GM19025 (cell line): ENCODE data around the gene CCL17.
"Not testable (repeated sequence)": the region's sequence is repeated elsewhere in the genome, so short reads cannot be mapped to it uniquely, and the experiment has no call there.

Experiments
- ATAC-seq: cut with Tn5 transposase; IDR thresholded peaks from one replicate; pipeline ENCODE4 v1.9.1; 2021; ENCODE audit warnings: mild to moderate bottlenecking, low read depth, moderate library complexity; ENCODE audit not compliant: unreplicated experiment

Gene CCL17

GRCh38 chr16:57427307-57427706, 22.7 kb downstream of the CCL17 start:
- no peak for ATAC-seq

DNA sequence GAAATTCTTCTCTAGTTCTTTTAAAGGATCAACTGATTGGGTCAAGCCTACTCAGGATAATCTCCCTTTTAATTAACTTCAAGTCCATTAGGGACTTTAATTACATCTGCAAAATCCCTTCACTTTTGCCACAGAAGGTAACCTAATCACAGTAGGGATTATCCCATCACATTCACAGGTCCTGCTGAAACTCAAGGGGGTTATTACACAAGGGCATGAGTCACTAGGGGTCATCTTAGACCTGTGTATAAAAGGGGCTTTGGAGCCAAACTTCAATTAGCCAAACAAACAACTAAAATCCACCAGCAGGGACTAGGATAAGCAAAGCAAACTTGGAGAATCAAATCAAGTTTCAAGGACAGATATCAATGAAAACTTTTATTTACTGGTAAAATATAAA, 23.3 kb downstream of the CCL17 start:
- no peak for ATAC-seq

- ATAC-seq, result no peak
Observed at GRCh38 chr16:57430955-57431354, 26.4 kb downstream of the CCL17 start.

GRCh38 chr16:57432505-57432904, 27.9 kb downstream of the CCL17 start:
- ATAC-seq, result no peak

DNA sequence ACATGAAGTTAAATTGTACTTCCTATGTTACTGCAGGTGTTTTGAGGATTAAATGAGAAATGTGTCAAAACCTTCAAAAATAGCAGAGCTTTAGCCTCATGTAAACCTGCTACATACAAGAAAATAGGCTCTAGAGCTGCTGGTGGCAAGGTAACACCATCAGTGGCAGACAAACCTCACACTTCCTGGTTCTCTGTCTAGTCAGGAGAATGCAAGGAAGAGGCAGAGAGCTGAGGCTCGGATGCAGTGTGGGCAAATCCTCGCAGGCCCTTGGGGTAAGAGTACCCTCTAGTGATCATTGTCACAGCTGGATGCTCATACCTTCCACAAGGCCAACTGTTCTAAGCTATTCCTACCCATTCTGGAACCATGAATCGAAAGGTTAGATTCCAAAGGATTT, 28.4 kb downstream of the CCL17 start:
- no peak for ATAC-seq

- ATAC-seq, result no peak
Observed at GRCh38 chr16:57434003-57434402, 29.4 kb downstream of the CCL17 start.

- no peak for ATAC-seq
Observed at GRCh38 chr16:57435838-57436237, 31.3 kb downstream of the CCL17 start.

DNA sequence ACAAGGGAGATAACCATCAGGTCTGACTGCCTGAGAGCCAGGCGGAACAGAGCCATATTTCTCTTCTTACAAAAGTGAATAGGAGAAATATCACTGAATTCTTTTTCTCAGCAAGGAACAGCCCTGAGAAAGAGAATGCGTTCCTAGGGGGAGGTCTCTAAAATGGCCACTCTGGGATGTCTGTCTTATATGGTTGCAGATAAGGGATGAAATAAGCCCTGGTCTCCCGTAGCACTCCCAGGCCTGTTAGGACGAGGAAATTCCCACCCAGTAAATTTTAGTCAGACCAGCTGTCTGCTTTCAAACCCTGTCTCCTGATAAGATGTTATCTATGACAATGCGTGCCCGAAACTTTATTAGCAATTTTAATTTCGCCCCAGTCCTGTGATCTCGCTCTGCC, 35.4 kb downstream of the CCL17 start:
- ATAC-seq, result not testable (repeated sequence)

- not testable (repeated sequence) for ATAC-seq
Observed at GRCh38 chr16:57440551-57440950, 36.0 kb downstream of the CCL17 start.

- no peak for ATAC-seq
Observed at GRCh38 chr16:57444711-57445110, 40.1 kb downstream of the CCL17 start.

DNA sequence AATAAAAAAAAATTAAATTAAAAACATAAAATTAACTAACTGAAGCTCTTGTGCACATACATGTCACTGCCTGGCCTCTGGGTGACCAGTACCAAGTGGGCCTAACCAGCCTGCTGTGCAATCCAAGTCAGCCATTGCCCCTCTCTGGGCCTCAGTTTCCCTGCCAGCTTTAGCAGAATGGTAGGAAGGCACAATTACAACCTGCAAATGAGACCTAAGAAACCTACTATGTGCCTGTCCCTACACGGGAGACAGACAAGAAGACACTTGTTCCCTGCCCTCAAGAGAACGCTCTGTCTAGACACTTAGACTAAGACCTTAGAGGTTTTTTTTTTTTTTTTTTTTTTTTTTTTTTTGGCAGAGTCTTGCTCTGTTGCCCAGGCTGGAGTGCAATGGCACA, 40.9 kb downstream of the CCL17 start:
- ATAC-seq, result no peak

DNA sequence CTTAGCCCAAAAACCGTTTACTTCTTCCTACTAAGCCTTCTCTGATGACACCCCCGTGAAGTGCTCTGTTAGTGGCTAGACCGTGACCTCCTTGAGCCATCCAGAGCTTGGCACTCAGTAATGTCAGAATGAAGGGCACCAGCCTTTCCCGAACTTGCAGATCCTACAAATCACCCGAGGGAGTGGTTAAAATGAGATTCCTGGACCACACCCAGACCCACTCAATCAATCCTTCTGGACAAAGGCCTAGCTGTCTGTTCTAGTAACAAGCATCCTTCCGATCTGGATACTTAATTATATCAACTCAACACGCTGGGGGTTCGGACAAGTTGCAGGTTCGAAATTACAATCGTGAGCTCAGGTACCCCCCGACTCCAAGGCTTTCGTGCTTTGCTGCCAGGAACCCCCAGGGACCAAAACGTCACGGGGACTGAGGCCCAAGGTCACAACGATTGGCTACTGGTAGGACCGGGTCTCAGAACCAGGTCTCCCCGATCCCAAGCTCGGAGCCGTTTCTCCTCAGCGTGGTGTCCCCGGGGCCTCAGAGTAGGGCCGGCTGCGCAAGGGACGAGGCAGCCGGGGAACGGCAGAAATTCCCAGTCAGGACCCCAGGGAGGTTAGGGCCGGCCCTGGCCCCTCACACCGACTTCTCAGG, 42.1 kb downstream of the CCL17 start:
- peak; percentile 22 for ATAC-seq

DNA sequence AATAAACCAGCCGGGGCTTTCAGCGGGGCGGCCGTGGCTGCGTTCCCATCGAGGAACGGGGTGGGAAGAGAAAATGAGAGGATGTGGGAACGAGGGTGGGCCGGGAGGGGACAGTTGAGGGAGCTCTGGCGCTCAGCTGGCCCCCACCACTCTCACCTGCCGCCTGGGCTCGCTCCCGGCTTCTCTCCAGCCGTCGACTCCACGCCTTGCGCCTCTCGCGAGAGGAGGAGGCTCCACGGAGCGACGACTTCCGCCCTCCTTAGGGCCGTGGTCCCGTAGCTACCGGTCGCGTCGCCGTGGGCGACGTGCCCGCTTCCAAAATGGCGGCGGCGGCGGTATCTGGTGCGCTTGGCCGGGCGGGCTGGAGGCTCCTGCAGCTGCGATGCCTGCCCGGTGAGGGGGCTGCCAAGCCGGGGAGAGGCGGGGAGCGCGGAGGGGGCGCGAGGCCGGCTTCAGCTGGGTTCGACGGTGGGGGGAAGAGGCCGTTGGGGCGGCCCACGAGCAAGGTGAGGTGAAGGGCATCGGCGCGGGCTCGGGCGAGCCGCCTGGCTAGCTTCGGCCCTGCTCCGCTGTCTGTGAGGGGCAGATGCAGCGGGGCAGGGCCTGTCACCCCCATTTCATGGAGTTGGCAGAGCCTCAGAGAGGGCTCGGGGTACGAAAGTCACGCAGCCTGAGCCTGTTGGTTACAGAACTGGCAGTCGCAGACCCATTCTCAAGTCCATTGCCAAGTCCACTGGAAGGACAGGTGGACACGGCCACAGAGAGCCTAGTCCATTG, 42.8 kb downstream of the CCL17 start, which contains the start of the genes CIAPIN1 and COQ9:
TSS of gene CIAPIN1 (minus strand) at position 200 of the 777 bp plus-strand sequence. CDS start 6,457 bp downstream, outside the sequence.
TSS of gene COQ9 (plus strand) at position 294 of the 777 bp plus-strand sequence. CDS start at position 321, 27 bp downstream.
- peak; percentile 99 for ATAC-seq

DNA sequence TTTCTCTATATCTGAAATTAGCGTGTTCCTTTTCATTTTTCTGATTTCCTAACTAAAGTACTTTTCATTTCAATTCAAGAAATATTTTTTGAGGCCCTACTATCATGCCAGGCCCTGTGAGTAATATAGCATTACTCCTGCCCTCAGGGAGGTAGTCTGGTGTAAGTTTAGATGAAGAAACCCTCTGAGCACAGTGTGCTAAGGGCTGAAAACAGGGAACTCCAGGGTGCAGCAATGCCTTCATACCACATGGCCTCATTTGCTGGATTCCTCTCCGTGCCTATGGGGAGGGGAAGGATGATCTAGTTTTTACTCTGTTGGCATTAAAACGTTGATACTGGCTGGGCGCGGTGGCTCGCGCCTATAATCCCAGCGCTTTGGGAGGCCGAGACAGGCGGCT, 47.5 kb downstream of the CCL17 start:
- ATAC-seq, result no peak

DNA sequence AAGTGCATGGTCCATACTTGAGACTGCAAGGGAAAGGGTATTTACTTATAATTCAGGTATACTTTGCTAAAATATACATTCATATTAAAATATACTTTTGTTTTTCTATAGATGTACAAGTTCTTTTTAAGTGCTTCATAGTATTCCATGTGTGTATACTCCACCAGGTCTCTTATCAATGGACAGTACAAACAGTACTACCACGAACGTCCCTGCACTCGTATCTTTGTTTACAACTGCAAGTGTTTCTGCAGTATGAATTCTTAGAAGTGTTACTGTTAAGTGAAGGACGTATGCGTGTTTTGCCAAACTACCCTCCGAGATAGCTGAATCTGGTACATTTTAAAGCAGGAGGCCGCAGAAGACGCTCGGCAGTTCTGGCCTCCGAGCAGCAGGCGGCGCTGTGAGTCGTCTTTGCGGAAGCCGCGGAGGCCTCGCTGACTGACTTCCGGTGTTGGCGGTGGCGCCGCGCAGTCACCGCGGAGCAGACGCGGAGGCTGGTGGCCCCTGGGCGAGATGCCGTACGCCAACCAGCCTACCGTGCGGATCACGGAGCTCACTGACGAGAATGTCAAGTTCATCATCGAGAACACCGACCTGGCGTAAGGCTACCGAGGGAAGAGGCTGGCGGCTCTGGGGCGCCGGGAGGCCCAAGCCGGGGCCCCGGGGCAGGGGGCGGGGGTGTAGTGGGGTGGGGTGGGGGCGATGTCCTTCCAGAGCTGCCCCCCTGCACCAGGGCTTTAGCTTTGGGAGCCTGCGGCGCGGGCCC, 57.8 kb downstream of the CCL17 start, which contains the start of gene POLR2C:
TSS of gene POLR2C (plus strand) at position 471 of the 769 bp plus-strand sequence. CDS start at position 517, 46 bp downstream.
- peak; percentile 94 for ATAC-seq

DNA sequence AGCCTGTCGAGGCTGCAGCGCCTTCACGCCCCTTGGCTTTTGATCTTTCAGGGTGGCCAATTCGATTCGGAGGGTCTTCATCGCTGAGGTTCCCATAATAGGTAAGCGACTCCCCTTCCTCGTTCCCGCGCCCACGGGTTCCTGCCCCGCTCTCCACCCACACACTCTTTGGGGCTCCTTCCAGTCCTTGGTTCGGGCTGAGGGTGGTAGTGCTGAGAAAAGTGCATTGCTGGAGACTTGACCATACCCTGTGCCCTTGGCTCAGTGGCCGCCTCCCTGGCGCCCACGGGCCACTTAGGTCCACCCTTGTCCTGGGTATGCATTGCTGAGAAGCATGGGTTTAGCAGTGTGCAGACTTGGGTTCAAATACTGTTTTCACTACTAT, 58.4 kb downstream of the CCL17 start:
- no peak for ATAC-seq

DNA sequence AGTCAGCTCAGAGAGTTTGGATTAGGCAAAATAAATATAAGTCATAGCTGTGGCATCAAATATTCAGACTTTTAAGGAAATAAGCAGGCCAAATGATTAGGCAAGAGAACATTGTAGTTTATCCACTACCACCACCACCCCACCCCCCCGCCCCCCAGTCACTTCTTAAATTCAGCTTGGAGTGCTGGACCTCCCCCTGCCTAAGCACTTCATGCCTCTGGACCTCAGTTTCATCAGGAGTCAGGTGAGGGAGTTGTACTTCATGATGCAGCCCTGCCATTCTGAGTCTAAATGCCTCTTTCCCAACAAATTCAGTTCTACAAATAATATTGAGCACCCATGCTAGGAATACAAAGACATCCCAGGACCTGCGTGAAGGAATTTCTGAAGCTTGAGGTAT, 60.0 kb downstream of the CCL17 start:
- no peak for ATAC-seq
